Liver (tissue), 9 donors: Measurements from ENCODE around the gene LYSMD2. TPM values are rescaled to one million over a fixed set of nuclear protein-coding genes. Genes with fewer than 3 reads are reported as not detected.

ENCODE experiments used
- DNase-seq: peaks from one replicate; pipeline ENCODE4 v3.0.0-alpha.2; 2017; ENCODE audit warnings: low spot score
- H3K27ac ChIP-seq, 2 donors: one replicate each; pipeline ENCODE4 v1.7.0; 2013; ENCODE audit warnings: inconsistent platforms in 2 of 2, low read length in 2 of 2, control low read depth in 1 of 2, low read depth in 1 of 2, mild to moderate bottlenecking in 1 of 2
- H3K27me3 ChIP-seq, 4 donors: one replicate each; pipeline versions ENCODE4 v1.6.1 to v1.7.0; 2013; ENCODE audit warnings: low read length in 3 of 4, inconsistent platforms in 1 of 4, mild to moderate bottlenecking in 1 of 4, moderate library complexity in 1 of 4; ENCODE audit not compliant: control insufficient read depth in 4 of 4, insufficient read depth in 4 of 4
- H3K36me3 ChIP-seq, 4 donors: one replicate each; pipeline versions ENCODE4 v1.6.1 to v1.7.0; 2013; ENCODE audit warnings: low read length in 3 of 4, mild to moderate bottlenecking in 3 of 4, low read depth in 1 of 4, moderate library complexity in 1 of 4; ENCODE audit not compliant: control insufficient read depth in 4 of 4, insufficient read depth in 3 of 4
- H3K4me1 ChIP-seq, 4 donors: one replicate each; pipeline versions ENCODE4 v1.6.1 to v1.7.0; 2013; ENCODE audit warnings: low read length in 3 of 4, mild to moderate bottlenecking in 3 of 4, moderate library complexity in 1 of 4; ENCODE audit not compliant: control insufficient read depth in 4 of 4, insufficient read depth in 4 of 4
- H3K4me3 ChIP-seq, 3 donors: one replicate each; pipeline versions ENCODE4 v1.6.1 to v1.7.0; 2013; ENCODE audit warnings: low read length in 3 of 3, control low read depth in 1 of 3, low read depth in 1 of 3, mild to moderate bottlenecking in 1 of 3
- H3K9ac ChIP-seq, 2 donors: one replicate each; pipeline ENCODE4 v1.7.0; 2013; ENCODE audit warnings: low read length in 2 of 2, mild to moderate bottlenecking in 2 of 2, moderate library complexity in 2 of 2, control low read depth in 1 of 2, low read depth in 1 of 2
- H3K9me3 ChIP-seq, 4 donors: one replicate each; pipeline versions ENCODE4 v1.6.1 to v1.7.0; 2013; ENCODE audit warnings: low read length in 3 of 4; ENCODE audit not compliant: control insufficient read depth in 4 of 4
- CTCF ChIP-seq: fragments of 150-350 bp; IDR thresholded peaks from 2 replicates; pipeline ENCODE4 v1.5.1; 2017; ENCODE audit warnings: improper control_type of control experiment, low read depth, low read length; ENCODE audit not compliant: missing input control
- EGR1 ChIP-seq, 2 donors: IDR thresholded peaks; 2 replicates each; pipeline ENCODE4 v1.6.1; 2016 to 2018; ENCODE audit warnings: antibody characterized with exemption in 2 of 2, low read depth in 2 of 2
- FOXA1 ChIP-seq: IDR thresholded peaks from 2 replicates; pipeline ENCODE4 v1.6.1; 2016; ENCODE audit warnings: antibody characterized with exemption
- FOXA2 ChIP-seq: IDR thresholded peaks from 2 replicates; pipeline ENCODE4 v1.6.1; 2016; ENCODE audit warnings: antibody characterized with exemption
- GABPA ChIP-seq, 2 donors: IDR thresholded peaks in 1 of 2; conservative IDR thresholded peaks in 1 of 2; 2 replicates each; pipeline ENCODE4 v1.6.1; 2016; ENCODE audit warnings: antibody characterized with exemption in 2 of 2, mild to moderate bottlenecking in 1 of 2, moderate library complexity in 1 of 2
- HNF4A ChIP-seq, 2 donors: conservative IDR thresholded peaks; 2 replicates each; pipeline ENCODE4 v1.6.1; 2016; ENCODE audit warnings: antibody characterized with exemption in 2 of 2, mild to moderate bottlenecking in 2 of 2
- HNF4G ChIP-seq: IDR thresholded peaks from 2 replicates; pipeline ENCODE4 v1.6.1; 2016; ENCODE audit warnings: antibody characterized with exemption
- JUND ChIP-seq, 2 donors: IDR thresholded peaks; 2 replicates each; pipeline ENCODE4 v1.6.1; 2016; ENCODE audit warnings: antibody characterized with exemption in 2 of 2
- NR2F2 ChIP-seq: IDR thresholded peaks from 2 replicates; pipeline ENCODE4 v1.6.1; 2016; ENCODE audit warnings: antibody characterized with exemption
- RAD21 ChIP-seq, 2 donors: IDR thresholded peaks; 2 replicates each; pipeline ENCODE4 v1.6.1; 2016; ENCODE audit warnings: antibody characterized with exemption in 2 of 2, mild to moderate bottlenecking in 2 of 2
- REST ChIP-seq: IDR thresholded peaks from 2 replicates; pipeline ENCODE4 v1.6.1; 2016; ENCODE audit warnings: antibody characterized with exemption, mild to moderate bottlenecking
- RXRA ChIP-seq, 2 donors: IDR thresholded peaks; 2 replicates each; pipeline ENCODE4 v1.6.1; 2017 to 2018; ENCODE audit warnings: antibody characterized with exemption in 2 of 2, mild to moderate bottlenecking in 1 of 2
- SP1 ChIP-seq: IDR thresholded peaks from 2 replicates; pipeline ENCODE4 v1.6.1; 2018; ENCODE audit warnings: antibody characterized with exemption, mild to moderate bottlenecking
- TAF1 ChIP-seq: conservative IDR thresholded peaks from 2 replicates; pipeline ENCODE4 v1.6.1; 2016; ENCODE audit warnings: antibody characterized with exemption, mild to moderate bottlenecking
- YY1 ChIP-seq: IDR thresholded peaks from 2 replicates; pipeline ENCODE4 v1.6.1; 2016; ENCODE audit warnings: antibody characterized with exemption, mild to moderate bottlenecking
- ZBTB33 ChIP-seq: IDR thresholded peaks from 2 replicates; pipeline ENCODE4 v1.6.1; 2016; ENCODE audit warnings: antibody characterized with exemption
- WGBS: extraction: QIAGEN DNeasy Blood & Tissue Kit; methylation state at CpG from one replicate; pipeline ENCODE4 v1.1.7; 2013; 5-methylcytosine and 5-hydroxymethylcytosine counted together
- polyA plus RNA-seq, 2 donors: library from polyadenylated mRNA; stranded (reverse) in 1 of 2; unstranded in 1 of 2; fragments of 200-250 nt in 1 of 2; fragments of >200 nt in 1 of 2; fragmentation: Nextera tagmentation in 1 of 2; extraction: Ambion mirVana in 1 of 2; gene quantifications; one replicate each; pipeline versions ENCODE4 v1.2.1 to v1.2.3, GENCODE V29; 2013 to 2015
- total RNA-seq, 2 donors: library from RNA; depleted of rRNA; stranded (reverse); fragments of >200 nt; gene quantifications; one replicate each; pipeline ENCODE4 v1.2.3, GENCODE V29; 2014
- TF ChIP-seq, protein P1 (sequence below): IDR thresholded peaks from 2 replicates; pipeline ENCODE4 v1.6.1; 2016; ENCODE audit warnings: antibody characterized with exemption
- TF ChIP-seq, protein P2 (sequence below): IDR thresholded peaks from 2 replicates; pipeline ENCODE4 v1.6.1; 2016; ENCODE audit warnings: antibody characterized with exemption
- donor health status: healthy.
- donor health status: healthy.
- donor health status: healthy.
- donor health status: healthy.
- donor health status: healthy.

Gene LYSMD2
- total and polyA plus RNA-seq, 4 donors, result 5.2 to 9.4 (median 6.5) TPM

- H3K4me1 ChIP-seq, result peaks cover 0 to 7% (median 2%) of the 10 kb centered on the region in 4 donors
- WGBS, result 70% methylated on average over 8 of the region's 8 CpGs
- H3K27me3 ChIP-seq, result no peaks in the 10 kb centered on the region
- peak overlapping the region in 1 of 2 donors; percentile 52 for H3K27ac ChIP-seq
- H3K9me3 ChIP-seq, result no peaks in the 10 kb centered on the region
- peaks cover 0 to 9% (median 3%) of the 10 kb centered on the region in 4 donors for H3K36me3 ChIP-seq
- no peak for DNase-seq
- H3K4me3 ChIP-seq, result no peak overlapping the region
- TF ChIP-seq EGR1 (IDR thresholded peaks at IDR 0.05; ENCODE audit: low read depth in 2 of 2) (no peak), TAF1 (no peak), NR2F2 (no peak), FOXA2 (no peak), FOXA1 (no peak), ZBTB33 (no peak), JUND (IDR thresholded peaks at IDR 0.05) (peak in 1 of 2 donors; percentile 45), HNF4A (conservative IDR thresholded peaks at IDR 0.05) (peak in 1 of 2 donors; percentile 70), CTCF (no peak), SP1 (peak; percentile 80), GABPA (IDR thresholded peaks at IDR 0.05 in 1 of 2, conservative IDR thresholded peaks at IDR 0.05 in 1 of 2) (no peak), RAD21 (IDR thresholded peaks at IDR 0.05) (peak in 1 of 2 donors; percentile 9), RXRA (IDR thresholded peaks at IDR 0.05) (peak; percentile 73 to 97), REST (no peak), HNF4G (no peak), YY1 (no peak)
- TF ChIP-seq, protein P1, sequence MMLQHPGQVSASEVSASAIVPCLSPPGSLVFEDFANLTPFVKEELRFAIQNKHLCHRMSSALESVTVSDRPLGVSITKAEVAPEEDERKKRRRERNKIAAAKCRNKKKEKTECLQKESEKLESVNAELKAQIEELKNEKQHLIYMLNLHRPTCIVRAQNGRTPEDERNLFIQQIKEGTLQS, result no peak
- TF ChIP-seq, protein P2, sequence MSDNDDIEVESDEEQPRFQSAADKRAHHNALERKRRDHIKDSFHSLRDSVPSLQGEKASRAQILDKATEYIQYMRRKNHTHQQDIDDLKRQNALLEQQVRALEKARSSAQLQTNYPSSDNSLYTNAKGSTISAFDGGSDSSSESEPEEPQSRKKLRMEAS, result no peak
- no peak overlapping the region for H3K9ac ChIP-seq
Measured at GRCh38 chr15:51720201-51720995, 17.1 kb downstream of the LYSMD2 start.
